ENCODE data around the gene TTC31. TPM values are rescaled to one million over a fixed set of nuclear protein-coding genes. Genes with fewer than 3 reads are reported as not detected.
"Not testable (repeated sequence)": the region's sequence is repeated elsewhere in the genome, so short reads cannot be mapped to it uniquely, and the experiment has no call there.

TTC31 gene
- total RNA-seq, 1 donor from 2014 or later: 35.1 TPM

DNA sequence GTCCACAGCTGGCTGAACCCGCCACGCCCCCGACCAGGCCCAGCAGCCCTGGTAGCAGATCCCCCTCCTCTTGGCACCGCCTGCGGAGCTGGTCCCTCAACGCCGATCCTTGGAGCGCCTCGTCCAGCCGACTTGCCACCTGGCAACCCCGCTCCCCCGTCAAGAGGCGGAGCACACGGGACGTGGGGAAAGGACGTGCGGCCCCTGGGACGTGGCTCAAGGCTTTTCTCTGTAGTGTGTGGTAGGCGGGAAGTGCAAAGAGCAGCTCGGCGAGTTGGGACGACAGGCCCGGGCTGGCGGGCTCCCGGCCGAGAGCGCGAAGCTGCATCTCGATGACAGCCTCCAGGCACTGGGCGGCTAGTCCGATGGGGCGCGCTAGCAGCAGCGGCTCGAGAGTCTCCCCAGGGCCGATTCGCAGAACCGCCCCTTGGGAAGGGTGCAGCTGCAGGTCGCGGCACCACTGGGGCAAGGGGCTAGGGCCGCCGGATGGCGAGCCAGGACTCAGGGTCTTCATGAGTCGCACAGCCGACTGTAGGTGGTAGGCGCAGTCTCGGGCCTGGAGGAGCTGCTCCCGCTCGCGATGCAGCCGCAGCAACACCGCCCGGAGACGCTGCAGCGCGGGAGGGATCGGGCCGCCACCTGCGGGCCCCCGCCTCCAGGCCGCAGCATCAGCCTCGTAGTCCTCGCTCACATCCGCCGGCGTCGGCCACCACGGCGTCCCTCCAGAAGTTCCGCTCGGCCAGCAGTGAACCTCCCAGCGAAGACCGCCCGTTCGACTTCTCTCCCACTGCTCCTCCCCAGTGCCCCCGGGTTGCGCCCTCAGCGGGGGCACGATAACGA lies 700 bp upstream of the TTC31 start:
- peaks cover 26% of the 10 kb centered on the region for H3K4me1 Mint-ChIP-seq (ENCODE audit: low read depth)
- H3K27ac Mint-ChIP-seq: peak overlapping the region; percentile 99
- no peaks in the 10 kb centered on the region for H3K27me3 Mint-ChIP-seq (ENCODE audit: low read depth)
- peak; percentile 60 for DNase-seq (ENCODE audit: low spot score)
- intact Hi-C loops (cut with micrococcal nuclease): loop anchor here (2.0 kb wide), 1 partner anchor 17 kb away; the partner anchor contains the start of gene LBX2
- H3K9me3 Mint-ChIP-seq: no peaks in the 10 kb centered on the region
- peaks cover 44% of the 10 kb centered on the region for H3K36me3 Mint-ChIP-seq (ENCODE audit: low read depth)
- peak overlapping the region; percentile 99 for H3K4me3 Mint-ChIP-seq (ENCODE audit: low read depth)

DNA sequence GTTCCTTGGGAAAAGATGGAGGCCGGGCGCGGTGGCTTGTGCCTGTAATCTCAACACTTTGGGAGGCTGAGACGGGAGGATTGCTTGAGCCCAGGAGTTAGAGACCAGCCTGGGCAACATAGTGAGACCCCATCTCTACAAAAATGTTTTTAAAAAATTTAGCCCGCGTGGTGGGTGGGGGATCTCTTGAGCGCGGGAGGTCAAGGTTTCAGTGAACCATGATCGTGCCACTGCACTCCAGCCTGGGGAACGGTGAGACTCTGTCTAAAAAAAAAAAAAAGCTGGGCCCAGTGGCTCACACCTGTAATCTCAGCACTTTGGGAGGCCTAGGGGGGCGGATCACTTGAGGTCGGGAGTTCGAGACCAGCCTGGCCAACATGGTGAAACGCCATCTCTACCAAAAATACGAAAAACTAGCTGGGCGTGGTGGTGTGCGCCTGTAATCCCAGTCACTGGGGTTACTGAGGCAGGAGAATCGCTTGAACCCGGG lies 839 bp downstream of the TTC31 start:
- peaks cover 26% of the 10 kb centered on the region for H3K4me1 Mint-ChIP-seq (ENCODE audit: low read depth)
- intact Hi-C loops (cut with micrococcal nuclease): loop anchor here (1.0 to 2.0 kb wide), 5 partner anchors 11 to 104 kb away; partner anchors contain the start of genes AUP1, HTRA2, LBX2 and MRPL53
- H3K27ac Mint-ChIP-seq: peak overlapping the region; percentile 99
- peak overlapping the region; percentile 99 for H3K4me3 Mint-ChIP-seq (ENCODE audit: low read depth)
- not testable (repeated sequence) for DNase-seq (ENCODE audit: low spot score); H3K27me3 Mint-ChIP-seq (ENCODE audit: low read depth); H3K9me3 Mint-ChIP-seq
- H3K36me3 Mint-ChIP-seq (ENCODE audit: low read depth): peaks cover 39% of the 10 kb centered on the region

DNA sequence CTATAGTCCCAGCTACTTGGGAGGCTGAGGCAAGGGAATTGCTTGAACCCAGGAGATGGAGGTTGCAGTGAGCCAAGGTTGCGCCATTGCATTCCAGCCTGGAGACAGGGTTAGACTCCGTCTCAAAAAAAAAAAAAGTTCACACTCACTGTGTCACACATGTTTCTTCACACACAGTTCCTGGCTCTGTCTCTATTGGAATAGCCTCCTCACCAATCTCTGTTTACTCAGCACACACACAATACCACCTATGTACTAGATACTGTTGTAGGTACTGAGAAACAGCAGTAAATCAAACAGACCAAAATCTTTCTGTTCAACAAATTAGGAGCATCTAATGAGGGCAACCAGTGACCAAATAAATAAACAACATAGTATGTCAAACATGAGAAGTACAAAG lies 3.3 kb downstream of the TTC31 start:
- Mint-ChIP-seq H3K27me3 (ENCODE audit: low read depth) (no peaks in the 10 kb centered on the region), H3K36me3 (ENCODE audit: low read depth) (peaks cover 36% of the 10 kb centered on the region), H3K4me3 (ENCODE audit: low read depth) (no peak overlapping the region), H3K27ac (no peak overlapping the region), H3K4me1 (ENCODE audit: low read depth) (peaks cover 18% of the 10 kb centered on the region), H3K9me3 (no peaks in the 10 kb centered on the region)
- DNase-seq (ENCODE audit: low spot score): no peak
- intact Hi-C loops (cut with micrococcal nuclease): no loop called here

DNA sequence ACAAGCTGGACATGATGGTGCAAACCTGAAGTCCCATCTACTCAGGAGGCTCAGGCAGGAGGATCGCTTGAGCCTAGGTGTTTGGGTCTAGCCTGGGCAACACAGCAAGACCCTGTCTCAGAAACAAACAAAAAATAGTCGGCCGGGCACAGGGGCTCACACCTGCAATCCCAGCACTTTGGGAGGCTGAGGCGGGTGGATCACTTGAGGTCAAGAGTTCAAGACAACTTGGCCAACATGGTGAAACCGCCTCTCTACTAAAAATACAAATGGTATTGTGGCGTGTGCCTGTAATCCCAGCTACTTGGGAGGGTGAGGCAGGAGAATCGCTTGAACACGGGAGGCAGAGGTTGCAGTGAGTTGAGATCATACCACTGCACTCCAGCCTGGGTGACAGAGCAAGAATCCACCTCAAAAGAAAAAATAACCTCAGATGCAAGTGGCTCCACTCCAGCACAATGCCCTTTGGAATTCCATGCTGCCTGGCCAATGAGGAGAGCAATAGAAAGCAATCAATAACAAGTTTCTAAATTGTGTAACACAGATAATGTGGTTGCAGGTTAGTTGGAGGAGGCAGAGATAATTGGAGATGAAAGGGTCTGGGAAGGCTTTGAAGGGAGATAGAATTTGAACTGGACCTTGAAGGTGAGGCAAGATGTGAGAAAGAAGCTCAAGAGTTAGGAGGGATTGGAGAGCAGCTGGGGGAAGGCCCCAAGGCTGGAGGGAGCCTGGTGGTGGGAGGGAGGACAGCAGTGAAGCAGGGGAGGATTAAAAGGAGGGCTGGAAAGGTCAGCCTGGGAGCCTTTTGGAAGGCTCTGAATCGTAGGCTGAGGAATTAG lies 6.0 kb downstream of the TTC31 start:
- no peak for DNase-seq (ENCODE audit: low spot score)
- intact Hi-C loops (cut with micrococcal nuclease): no loop called here
- Mint-ChIP-seq H3K9me3 (no peaks in the 10 kb centered on the region), H3K27ac (no peak overlapping the region), H3K36me3 (ENCODE audit: low read depth) (peaks cover 52% of the 10 kb centered on the region), H3K27me3 (ENCODE audit: low read depth) (no peaks in the 10 kb centered on the region), H3K4me3 (ENCODE audit: low read depth) (no peak overlapping the region), H3K4me1 (ENCODE audit: low read depth) (peaks cover 7% of the 10 kb centered on the region)

DNA sequence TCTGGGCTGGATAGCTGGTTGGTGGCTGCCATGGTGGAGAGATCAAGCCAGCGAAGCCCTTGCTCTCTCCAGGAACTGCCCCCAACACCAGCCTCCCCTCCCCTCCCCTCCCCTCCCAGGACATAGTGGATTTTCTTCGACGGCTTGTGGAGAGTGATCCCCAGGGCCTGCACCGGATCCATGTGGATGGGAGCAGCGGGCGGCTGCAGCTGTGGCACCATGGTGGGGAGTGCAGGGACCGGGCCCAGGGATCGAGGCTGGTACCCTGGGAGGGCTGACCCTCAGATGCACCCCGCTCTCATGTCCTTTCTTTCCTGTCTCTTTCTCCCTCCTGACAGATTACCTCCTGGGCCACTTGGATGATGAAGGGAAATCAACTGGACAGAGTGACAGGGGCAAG lies 7.0 kb downstream of the TTC31 start:
- no peak for DNase-seq (ENCODE audit: low spot score)
- Mint-ChIP-seq H3K4me3 (ENCODE audit: low read depth) (no peak overlapping the region), H3K27ac (no peak overlapping the region), H3K9me3 (no peaks in the 10 kb centered on the region), H3K4me1 (ENCODE audit: low read depth) (peaks cover 4% of the 10 kb centered on the region), H3K27me3 (ENCODE audit: low read depth) (no peaks in the 10 kb centered on the region), H3K36me3 (ENCODE audit: low read depth) (peaks cover 54% of the 10 kb centered on the region)
- intact Hi-C loops (cut with micrococcal nuclease): loop anchor here (10.0 kb wide), 1 partner anchor 345 kb away; the partner anchor contains the start of gene HK2

DNA sequence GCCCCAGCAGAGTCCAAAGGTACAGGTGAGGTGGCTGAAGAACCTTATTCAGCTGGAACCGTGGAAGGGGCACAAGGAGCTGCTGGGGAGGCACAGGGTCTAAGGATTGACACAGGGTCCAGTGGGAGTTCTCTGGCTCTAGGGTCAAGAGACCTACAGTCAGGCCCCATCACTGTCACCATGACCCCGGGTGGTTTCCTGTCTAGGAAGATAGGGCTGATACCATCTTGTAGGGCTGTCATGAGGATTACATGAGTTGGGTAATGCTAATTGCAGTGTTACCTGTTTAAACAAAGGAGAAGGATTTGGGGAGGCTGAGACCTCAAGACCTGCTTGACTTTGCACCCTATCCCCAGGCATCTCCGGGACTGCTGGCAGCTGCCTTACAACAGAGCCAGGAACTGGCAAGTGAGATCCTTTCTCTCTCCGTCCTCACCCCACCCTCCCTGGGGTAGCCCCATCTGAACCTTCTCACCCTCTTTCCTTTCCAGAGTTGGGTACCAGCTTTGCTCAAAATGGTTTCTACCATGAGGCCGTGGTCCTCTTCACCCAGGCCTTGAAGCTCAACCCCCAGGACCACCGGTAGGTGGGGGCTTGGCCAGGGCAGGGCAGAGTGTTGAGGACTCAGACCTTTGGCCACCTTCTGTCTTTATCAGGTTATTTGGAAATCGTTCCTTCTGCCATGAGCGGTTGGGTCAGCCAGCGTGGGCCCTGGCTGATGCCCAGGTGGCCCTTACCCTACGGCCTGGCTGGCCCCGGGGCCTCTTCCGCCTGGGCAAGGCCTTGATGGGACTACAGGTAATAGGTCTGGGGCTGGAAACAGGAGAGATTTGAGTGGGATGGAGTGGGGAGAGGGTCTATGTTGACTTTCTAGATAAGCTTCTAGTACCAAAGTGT lies 9.0 kb downstream of the TTC31 start:
- intact Hi-C loops (cut with micrococcal nuclease): loop anchor here (10.0 kb wide), 1 partner anchor 343 kb away; the partner anchor contains the start of gene HK2
- Mint-ChIP-seq H3K27me3 (ENCODE audit: low read depth) (no peaks in the 10 kb centered on the region), H3K36me3 (ENCODE audit: low read depth) (peaks cover 47% of the 10 kb centered on the region), H3K9me3 (no peaks in the 10 kb centered on the region), H3K4me1 (ENCODE audit: low read depth) (peaks cover under 1% of the 10 kb centered on the region), H3K4me3 (ENCODE audit: low read depth) (no peak overlapping the region), H3K27ac (no peak overlapping the region)
- DNase-seq (ENCODE audit: low spot score): no peak

DNA sequence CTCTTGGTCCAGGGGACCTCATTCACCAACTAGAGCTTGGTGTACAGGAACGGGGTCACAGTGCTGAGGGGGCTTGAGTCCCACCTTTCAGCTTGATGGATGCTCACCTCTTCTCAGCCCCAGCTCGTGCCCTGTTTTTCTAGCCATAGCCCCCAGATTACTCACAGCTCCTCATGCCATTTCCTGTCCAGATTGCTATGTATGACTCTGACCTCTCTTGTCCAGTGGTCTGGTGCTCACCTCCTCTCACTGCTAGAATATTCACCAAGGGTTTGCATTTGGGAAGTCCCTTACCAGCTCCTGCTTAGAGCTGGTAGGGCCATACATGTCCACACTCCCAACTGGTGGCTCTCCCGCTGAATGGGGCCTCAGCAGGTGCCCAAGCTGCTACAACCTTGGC lies 10.7 kb downstream of the TTC31 start:
- Mint-ChIP-seq H3K9me3 (no peaks in the 10 kb centered on the region), H3K4me3 (ENCODE audit: low read depth) (no peak overlapping the region), H3K27ac (no peak overlapping the region), H3K27me3 (ENCODE audit: low read depth) (peaks cover 3% of the 10 kb centered on the region), H3K36me3 (ENCODE audit: low read depth) (peaks cover 46% of the 10 kb centered on the region), H3K4me1 (ENCODE audit: low read depth) (peaks cover 10% of the 10 kb centered on the region)
- intact Hi-C loops (cut with micrococcal nuclease): loop anchor here (10.0 kb wide), 1 partner anchor 341 kb away; the partner anchor contains the start of gene HK2
- DNase-seq (ENCODE audit: low spot score): no peak

DNA sequence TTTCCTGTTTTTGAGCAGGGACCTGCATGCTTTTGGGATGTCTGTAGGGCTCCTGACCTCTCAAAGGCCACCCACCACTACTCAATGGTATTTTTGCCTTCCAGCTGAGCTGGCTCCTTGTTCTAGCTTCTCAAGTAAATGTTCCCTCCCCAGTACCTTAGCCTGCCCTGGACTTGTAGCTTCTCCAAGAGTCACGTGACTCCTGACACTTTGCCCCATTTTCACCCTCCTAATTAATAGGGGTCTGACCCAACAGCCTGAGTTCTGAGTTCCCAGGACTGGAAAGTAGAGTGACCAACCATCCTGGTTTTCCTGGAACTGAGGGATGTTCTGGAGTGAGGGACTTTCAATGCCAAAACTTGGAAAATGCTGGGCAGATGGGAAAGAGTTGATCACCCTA lies 12.6 kb downstream of the TTC31 start:
- Mint-ChIP-seq H3K27me3 (ENCODE audit: low read depth) (peaks cover 13% of the 10 kb centered on the region), H3K4me3 (ENCODE audit: low read depth) (no peak overlapping the region), H3K9me3 (no peaks in the 10 kb centered on the region), H3K4me1 (ENCODE audit: low read depth) (peaks cover 15% of the 10 kb centered on the region), H3K36me3 (ENCODE audit: low read depth) (peaks cover 41% of the 10 kb centered on the region), H3K27ac (no peak overlapping the region)
- intact Hi-C loops (cut with micrococcal nuclease): loop anchor here (5.0 to 10.0 kb wide), 2 partner anchors 37 to 339 kb away; partner anchors contain the start of gene HK2
- no peak for DNase-seq (ENCODE audit: low spot score)

DNA sequence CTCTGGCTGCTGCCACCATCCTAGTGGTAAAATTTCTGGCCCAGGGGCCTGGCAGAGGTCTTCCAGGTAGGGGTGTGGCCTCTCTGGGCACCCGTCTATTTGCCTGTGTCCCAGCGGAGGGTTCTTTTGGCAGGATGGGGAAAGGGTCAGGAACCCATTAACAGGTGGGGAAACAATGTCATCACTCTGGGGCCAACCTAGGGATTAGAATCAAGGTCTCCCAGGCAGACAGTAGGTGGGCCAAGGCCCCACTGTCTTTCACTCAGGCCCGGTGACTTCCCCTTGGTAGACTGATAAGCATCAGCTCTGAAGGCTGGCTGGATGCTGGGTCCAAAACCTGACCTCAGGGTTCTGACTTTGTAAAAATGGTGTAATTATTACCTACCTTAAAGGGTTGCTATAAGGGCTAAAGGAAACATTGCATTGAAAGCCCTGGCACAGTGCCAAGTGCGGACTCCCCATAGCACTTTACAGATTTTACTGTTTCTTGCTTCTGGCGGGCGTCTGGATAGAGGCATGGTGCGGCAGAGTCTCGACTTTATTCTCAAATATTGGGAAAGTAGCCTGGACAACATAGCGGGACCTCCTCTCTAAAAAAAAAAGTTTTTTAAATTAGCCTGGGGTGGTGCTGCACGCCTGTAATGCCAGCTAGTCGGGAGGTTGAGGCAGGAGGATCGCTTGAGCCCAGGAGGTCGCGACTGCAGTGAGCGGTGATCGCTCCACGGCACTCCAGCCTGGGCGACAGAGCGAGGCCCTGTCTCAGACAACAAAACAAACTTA lies 14.3 kb downstream of the TTC31 start:
- DNase-seq (ENCODE audit: low spot score): no peak
- no peaks in the 10 kb centered on the region for H3K9me3 Mint-ChIP-seq
- H3K4me3 Mint-ChIP-seq (ENCODE audit: low read depth): peak overlapping the region; percentile 86
- H3K27me3 Mint-ChIP-seq (ENCODE audit: low read depth): peaks cover 25% of the 10 kb centered on the region
- peak overlapping the region; percentile 33 for H3K27ac Mint-ChIP-seq
- H3K36me3 Mint-ChIP-seq (ENCODE audit: low read depth): peaks cover 41% of the 10 kb centered on the region
- H3K4me1 Mint-ChIP-seq (ENCODE audit: low read depth): peaks cover 21% of the 10 kb centered on the region
- intact Hi-C loops (cut with micrococcal nuclease): loop anchor here (5.0 to 10.0 kb wide), 2 partner anchors 35 to 338 kb away; partner anchors contain the start of gene HK2

DNA sequence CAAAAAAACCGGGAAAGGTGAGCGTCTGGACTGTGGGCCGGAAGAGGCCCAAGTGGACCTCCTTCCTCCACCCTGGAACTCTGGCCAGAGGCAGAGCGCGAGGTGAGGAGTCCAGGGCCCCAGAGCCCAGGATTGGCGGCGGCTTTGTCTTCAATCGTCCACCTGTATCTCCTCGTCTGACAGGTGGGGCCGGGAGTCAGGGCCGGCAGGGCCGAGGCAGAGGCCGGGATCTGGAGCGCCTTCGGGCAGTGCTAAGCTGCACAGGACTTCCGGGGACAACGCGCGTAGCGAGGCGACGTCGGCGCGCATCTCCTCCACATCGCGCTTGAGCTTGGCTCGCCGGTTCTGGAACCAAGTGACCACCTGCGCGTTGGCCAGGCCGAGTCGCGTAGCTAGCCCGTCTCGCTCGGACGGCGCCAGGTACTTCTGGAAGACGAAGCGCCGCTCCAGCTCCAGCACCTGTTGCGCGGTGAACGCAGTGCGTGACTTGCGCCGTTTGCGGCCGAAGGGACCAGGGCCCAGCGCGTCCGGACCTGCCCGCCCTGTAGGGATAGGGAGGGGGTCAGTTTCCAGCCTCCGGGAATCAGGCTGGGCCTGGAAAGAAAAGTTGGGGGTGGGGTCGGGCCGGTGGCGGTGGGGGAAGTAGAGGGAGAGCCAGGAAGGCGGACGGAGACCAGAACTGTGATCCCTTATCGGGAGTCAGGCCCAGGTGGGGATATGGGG lies 15.1 kb downstream of the TTC31 start:
- peaks cover 41% of the 10 kb centered on the region for H3K36me3 Mint-ChIP-seq (ENCODE audit: low read depth)
- intact Hi-C loops (cut with micrococcal nuclease): loop anchor here (2.0 to 10.0 kb wide), 3 partner anchors 15 to 337 kb away; partner anchors contain the start of genes CCDC142, HK2 and TTC31
- H3K27ac Mint-ChIP-seq: peak overlapping the region; percentile 72
- H3K27me3 Mint-ChIP-seq (ENCODE audit: low read depth): peaks cover 30% of the 10 kb centered on the region
- H3K9me3 Mint-ChIP-seq: no peaks in the 10 kb centered on the region
- peaks cover 28% of the 10 kb centered on the region for H3K4me1 Mint-ChIP-seq (ENCODE audit: low read depth)
- H3K4me3 Mint-ChIP-seq (ENCODE audit: low read depth): peak overlapping the region; percentile 86
- DNase-seq (ENCODE audit: low spot score): no peak
